Measurements from ENCODE around the gene C1QTNF9B. TPM values are rescaled to one million over a fixed set of nuclear protein-coding genes. Genes with fewer than 3 reads are reported as not detected.

C1QTNF9B gene
- total RNA-seq, 1 donor from 2014 or later, result not detected

DNA sequence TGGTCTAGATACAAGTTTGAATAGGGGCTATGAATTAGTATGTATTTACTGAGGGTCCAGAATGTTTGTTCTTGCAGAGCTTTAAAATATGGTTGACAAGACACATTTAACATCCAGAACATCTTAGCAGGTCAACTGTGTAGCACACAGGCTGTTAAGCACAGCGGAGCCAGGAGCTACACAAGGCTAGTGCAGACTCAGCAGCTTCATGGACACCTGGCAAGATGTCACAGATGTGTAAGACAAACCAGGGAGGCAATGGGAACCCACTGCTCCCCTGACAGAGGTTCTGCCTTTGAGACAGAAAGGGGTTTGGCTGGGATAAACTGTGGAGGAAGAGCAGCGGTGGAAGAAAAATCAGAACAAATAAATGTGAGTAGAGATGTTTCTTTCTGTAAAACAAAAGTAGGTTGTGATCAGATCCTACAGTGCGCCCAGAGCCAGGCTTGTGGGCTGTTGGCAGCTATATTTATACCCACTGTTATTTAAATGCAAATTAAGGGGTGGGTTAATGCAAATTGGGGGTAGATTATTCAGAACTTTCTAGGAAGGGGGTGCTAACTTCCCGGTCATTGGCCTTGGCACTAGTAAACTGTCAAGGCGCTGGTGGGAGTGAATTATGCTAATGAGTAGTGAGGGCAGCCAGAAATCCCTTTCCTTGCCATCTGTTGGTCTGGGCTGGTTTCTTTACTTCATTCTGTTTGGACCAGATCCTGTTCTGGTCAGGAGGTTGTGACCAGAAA lies 41.1 kb downstream of the C1QTNF9B start:
- Mint-ChIP-seq H3K36me3 (ENCODE audit: unreplicated experiment) (peaks cover 13% of the 10 kb centered on the region), H3K27ac (ENCODE audit: unreplicated experiment) (no peak overlapping the region), H3K4me3 (ENCODE audit: unreplicated experiment) (no peak overlapping the region), H3K27me3 (ENCODE audit: unreplicated experiment) (no peaks in the 10 kb centered on the region), H3K4me1 (ENCODE audit: unreplicated experiment) (peaks cover 4% of the 10 kb centered on the region), H3K9me3 (ENCODE audit: unreplicated experiment) (no peaks in the 10 kb centered on the region)
- DNase-seq (ENCODE audit: extremely low spot score, unreplicated experiment), result no peak
- TF ChIP-seq CTCF (IDR thresholded peaks at IDR 0.05), result no peak

DNA sequence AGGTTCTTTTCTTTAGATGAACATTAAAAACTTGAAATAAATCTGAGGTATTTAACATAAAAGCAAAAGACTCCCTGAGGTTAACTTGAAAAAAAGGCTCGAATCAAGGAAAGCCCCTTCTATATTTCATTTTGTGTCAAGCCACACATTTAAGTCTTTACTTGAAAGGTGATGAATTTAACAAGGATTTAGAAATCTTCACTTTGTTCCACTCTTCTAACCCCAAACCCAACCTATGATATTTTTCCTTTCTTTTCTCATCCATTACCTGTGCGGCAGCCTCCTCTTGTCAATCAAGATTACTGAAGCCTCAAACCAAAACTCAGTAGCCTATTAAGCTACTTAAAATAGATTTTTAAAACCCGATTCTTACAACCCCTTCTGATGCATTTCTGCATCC lies 41.9 kb downstream of the C1QTNF9B start:
- Mint-ChIP-seq H3K4me1 (ENCODE audit: unreplicated experiment) (peaks cover 4% of the 10 kb centered on the region), H3K27ac (ENCODE audit: unreplicated experiment) (no peak overlapping the region), H3K27me3 (ENCODE audit: unreplicated experiment) (no peaks in the 10 kb centered on the region), H3K9me3 (ENCODE audit: unreplicated experiment) (no peaks in the 10 kb centered on the region), H3K36me3 (ENCODE audit: unreplicated experiment) (peaks cover 10% of the 10 kb centered on the region), H3K4me3 (ENCODE audit: unreplicated experiment) (no peak overlapping the region)
- no peak for TF ChIP-seq CTCF (IDR thresholded peaks at IDR 0.05)
- DNase-seq (ENCODE audit: extremely low spot score, unreplicated experiment), result no peak

DNA sequence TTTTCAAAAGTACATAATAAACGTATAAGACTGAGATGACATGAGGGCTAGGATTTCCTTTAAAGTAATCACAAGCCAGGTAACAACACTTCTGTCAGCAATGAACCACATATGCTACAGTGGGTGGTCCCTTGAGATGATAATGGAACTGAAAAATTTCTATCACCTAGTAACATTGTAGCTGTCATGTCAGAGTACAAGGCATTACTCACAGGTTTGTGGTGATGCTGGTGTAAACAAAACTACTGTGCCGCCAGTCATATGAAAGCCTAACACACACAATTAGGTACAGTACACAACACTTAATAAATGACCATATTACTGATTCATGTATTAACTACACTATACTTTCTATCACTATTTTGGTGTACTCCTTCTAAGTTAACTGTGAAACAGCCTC lies 45.0 kb downstream of the C1QTNF9B start:
- no peak overlapping the region for H3K4me3 Mint-ChIP-seq (ENCODE audit: unreplicated experiment)
- H3K36me3 Mint-ChIP-seq (ENCODE audit: unreplicated experiment), result peaks cover 18% of the 10 kb centered on the region
- H3K27ac Mint-ChIP-seq (ENCODE audit: unreplicated experiment), result no peak overlapping the region
- H3K9me3 Mint-ChIP-seq (ENCODE audit: unreplicated experiment), result no peaks in the 10 kb centered on the region
- no peaks in the 10 kb centered on the region for H3K27me3 Mint-ChIP-seq (ENCODE audit: unreplicated experiment)
- no peak for TF ChIP-seq CTCF (IDR thresholded peaks at IDR 0.05)
- peaks cover 4% of the 10 kb centered on the region for H3K4me1 Mint-ChIP-seq (ENCODE audit: unreplicated experiment)
- DNase-seq (ENCODE audit: extremely low spot score, unreplicated experiment), result no peak

- no peaks in the 10 kb centered on the region for H3K27me3 Mint-ChIP-seq (ENCODE audit: unreplicated experiment)
- no peak overlapping the region for H3K27ac Mint-ChIP-seq (ENCODE audit: unreplicated experiment)
- no peak for DNase-seq (ENCODE audit: extremely low spot score, unreplicated experiment)
- H3K4me3 Mint-ChIP-seq (ENCODE audit: unreplicated experiment), result no peak overlapping the region
- H3K9me3 Mint-ChIP-seq (ENCODE audit: unreplicated experiment), result no peaks in the 10 kb centered on the region
- peaks cover 18% of the 10 kb centered on the region for H3K36me3 Mint-ChIP-seq (ENCODE audit: unreplicated experiment)
- H3K4me1 Mint-ChIP-seq (ENCODE audit: unreplicated experiment), result peaks cover 4% of the 10 kb centered on the region
- no peak for TF ChIP-seq CTCF (IDR thresholded peaks at IDR 0.05)
Measured at GRCh38 chr13:23851106-23851505, 46.2 kb downstream of the C1QTNF9B start.

- TF ChIP-seq CTCF (IDR thresholded peaks at IDR 0.05), result no peak
- peaks cover 4% of the 10 kb centered on the region for H3K4me1 Mint-ChIP-seq (ENCODE audit: unreplicated experiment)
- no peak for DNase-seq (ENCODE audit: extremely low spot score, unreplicated experiment)
Measured at GRCh38 chr13:23850134-23850533, 47.2 kb downstream of the C1QTNF9B start.

More at GRCh38 chr13:23850134-23850533, 47.2 kb downstream of the C1QTNF9B start:
- Mint-ChIP-seq H3K4me3 (ENCODE audit: unreplicated experiment) (no peak overlapping the region), H3K27ac (ENCODE audit: unreplicated experiment) (no peak overlapping the region), H3K27me3 (ENCODE audit: unreplicated experiment) (no peaks in the 10 kb centered on the region), H3K36me3 (ENCODE audit: unreplicated experiment) (peaks cover 18% of the 10 kb centered on the region), H3K9me3 (ENCODE audit: unreplicated experiment) (no peaks in the 10 kb centered on the region)

All from osteocyte (in vitro differentiated cells).